GM12875 (cell line): ENCODE results near the gene MBD2.

Experiments used
- H3K4me3 ChIP-seq: one replicate; pipeline ENCODE4 v1.5.1; 2011; ENCODE audit warnings: low read depth, low read length, control low read depth
- TF ChIP-seq, protein P1 (sequence below): IDR thresholded peaks from 2 replicates; pipeline ENCODE4 v1.5.1; 2011; ENCODE audit warnings: low read depth, mild to moderate bottlenecking, control low read depth, inconsistent platforms, low read length, moderate library complexity, borderline replicate concordance; ENCODE audit not compliant: insufficient read depth

Gene MBD2

GRCh38 chr18:54242327-54242726, 17.9 kb upstream of the MBD2 start:
- H3K4me3 ChIP-seq, result no peak overlapping the region
- TF ChIP-seq, protein P1, sequence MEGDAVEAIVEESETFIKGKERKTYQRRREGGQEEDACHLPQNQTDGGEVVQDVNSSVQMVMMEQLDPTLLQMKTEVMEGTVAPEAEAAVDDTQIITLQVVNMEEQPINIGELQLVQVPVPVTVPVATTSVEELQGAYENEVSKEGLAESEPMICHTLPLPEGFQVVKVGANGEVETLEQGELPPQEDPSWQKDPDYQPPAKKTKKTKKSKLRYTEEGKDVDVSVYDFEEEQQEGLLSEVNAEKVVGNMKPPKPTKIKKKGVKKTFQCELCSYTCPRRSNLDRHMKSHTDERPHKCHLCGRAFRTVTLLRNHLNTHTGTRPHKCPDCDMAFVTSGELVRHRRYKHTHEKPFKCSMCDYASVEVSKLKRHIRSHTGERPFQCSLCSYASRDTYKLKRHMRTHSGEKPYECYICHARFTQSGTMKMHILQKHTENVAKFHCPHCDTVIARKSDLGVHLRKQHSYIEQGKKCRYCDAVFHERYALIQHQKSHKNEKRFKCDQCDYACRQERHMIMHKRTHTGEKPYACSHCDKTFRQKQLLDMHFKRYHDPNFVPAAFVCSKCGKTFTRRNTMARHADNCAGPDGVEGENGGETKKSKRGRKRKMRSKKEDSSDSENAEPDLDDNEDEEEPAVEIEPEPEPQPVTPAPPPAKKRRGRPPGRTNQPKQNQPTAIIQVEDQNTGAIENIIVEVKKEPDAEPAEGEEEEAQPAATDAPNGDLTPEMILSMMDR, result no peak

DNA sequence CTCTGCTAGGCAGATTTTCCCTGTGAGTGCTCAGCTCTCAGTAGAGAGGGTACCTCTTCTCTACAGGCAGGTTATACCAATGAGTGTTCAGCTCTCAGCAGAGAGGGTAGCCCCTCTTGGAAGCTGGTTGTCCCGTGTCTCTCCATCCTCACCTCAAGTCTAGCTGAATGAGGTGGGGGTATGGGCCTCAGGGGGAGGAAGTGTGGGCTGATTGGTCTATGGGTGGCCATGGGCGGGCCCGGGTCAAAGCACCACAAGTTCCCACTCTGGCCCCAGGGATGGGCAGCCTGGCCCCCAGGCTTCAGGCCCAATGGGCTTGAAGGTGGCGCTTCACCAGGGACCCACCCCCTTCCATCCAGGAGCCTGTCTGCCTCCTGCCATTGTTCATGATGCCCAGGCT, 17.0 kb upstream of the MBD2 start:
- TF ChIP-seq, protein P1, result no peak
- no peak overlapping the region for H3K4me3 ChIP-seq

DNA sequence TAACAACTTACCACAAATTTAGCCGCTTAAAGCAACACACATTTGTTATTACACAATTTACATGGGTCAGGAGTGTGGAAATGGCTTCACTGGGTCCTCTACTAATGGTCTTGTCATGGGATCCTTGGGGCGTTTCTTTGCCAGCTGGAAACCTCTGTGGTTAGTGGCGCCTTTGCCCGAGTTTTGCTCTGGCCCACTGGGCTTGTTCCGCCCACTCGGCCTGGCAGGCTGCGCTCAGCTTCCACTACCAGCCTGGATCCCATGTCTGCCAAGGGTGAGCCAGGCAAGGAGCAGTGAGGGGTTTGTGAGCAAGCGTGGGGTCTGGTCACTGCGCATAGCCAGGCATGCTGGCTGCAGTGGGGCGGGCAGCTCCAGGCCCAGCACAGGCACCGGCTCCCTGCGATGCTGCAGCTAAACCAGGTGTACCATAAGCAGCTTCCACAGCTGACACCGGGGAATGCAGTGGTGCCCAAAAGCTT, 16.2 kb upstream of the MBD2 start:
- no peak overlapping the region for H3K4me3 ChIP-seq
- TF ChIP-seq, protein P1, result no peak

DNA sequence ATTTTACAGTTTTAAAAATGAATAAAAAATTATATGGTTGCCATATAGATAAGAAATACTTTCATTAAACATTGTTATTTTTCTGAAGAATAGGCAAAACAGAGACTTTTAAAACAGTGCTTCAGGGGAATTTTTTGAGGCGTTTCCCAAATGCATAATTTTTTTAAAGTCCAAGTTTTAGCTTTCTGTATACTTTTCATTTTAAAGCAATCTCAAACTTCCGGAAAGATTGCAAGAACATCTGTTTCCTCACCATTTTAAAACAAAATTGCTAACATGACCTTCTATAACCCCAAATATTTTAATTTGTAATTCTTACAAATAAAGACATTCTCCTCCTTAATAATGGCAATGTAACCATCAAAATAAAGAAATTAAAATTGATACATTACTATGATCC, 15.1 kb upstream of the MBD2 start:
- TF ChIP-seq, protein P1, result no peak
- no peak overlapping the region for H3K4me3 ChIP-seq

GRCh38 chr18:54239091-54239490, 14.6 kb upstream of the MBD2 start:
- TF ChIP-seq, protein P1, result no peak
- H3K4me3 ChIP-seq, result no peak overlapping the region

GRCh38 chr18:54238173-54238936, 13.9 kb upstream of the MBD2 start:
- TF ChIP-seq, protein P1, result no peak
- no peak overlapping the region for H3K4me3 ChIP-seq

DNA sequence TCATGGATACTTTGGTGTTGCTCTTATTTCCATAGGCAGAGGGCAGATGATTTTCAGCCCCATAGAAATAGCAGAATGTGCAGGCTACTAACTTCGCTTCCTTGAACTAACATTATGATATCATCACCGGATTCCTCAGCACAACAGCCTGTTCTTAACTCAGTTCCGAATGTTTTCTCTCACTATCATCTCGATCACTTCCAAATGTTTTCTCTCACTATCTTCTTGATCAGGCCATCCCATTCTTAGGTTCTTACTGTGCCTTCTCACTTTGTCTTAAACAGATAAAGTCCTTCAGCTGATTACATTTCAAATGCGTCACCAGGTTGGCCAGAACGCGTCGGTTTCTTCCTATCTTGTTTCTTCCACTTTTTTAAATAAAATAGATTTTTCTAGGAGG, 11.4 kb upstream of the MBD2 start:
- TF ChIP-seq, protein P1, result no peak
- H3K4me3 ChIP-seq, result no peak overlapping the region
